Activated CD4-positive, CD25-positive, alpha-beta regulatory T cell treated with anti-CD3 and anti-CD28 coated beads, Interleukin-2, amount 50 U/mL, for 72 hours (primary cell): Measurements from ENCODE around the gene ATP9B.
"Not testable (repeated sequence)": the region's sequence is repeated elsewhere in the genome, so short reads cannot be mapped to it uniquely, and the experiment has no call there.

Experiments
- DNase-seq: peaks from one replicate; pipeline ENCODE4 v3.0.0; 2021

Gene ATP9B

DNA sequence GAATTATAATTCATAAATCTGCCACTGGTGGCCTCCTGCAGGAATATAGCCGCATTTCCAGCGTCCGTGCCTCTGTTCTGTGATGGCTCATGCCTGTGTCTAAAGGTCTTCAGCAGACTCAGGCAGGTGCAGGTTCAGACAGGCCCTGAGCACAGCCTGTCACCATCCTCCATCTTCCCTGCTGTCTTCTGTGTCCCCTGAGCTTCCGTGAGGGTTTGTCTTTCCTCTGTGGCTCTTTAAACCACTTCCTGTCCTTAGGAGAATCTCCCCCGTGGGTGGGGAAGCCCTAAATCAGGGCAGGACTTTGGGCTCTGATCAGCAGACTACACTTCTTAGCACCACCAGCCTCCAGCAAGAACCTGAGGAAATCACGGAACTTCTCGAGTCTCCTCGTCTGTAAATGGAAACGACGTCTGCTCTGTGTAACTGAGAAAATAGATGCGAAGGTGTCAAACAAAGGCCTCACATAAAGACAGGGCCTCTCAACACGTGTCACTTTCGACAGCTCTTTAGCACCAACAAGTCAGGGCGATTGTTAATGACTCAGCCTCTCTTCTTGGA, 302.4 kb downstream of the ATP9B start:
- DNase-seq: no peak

DNA sequence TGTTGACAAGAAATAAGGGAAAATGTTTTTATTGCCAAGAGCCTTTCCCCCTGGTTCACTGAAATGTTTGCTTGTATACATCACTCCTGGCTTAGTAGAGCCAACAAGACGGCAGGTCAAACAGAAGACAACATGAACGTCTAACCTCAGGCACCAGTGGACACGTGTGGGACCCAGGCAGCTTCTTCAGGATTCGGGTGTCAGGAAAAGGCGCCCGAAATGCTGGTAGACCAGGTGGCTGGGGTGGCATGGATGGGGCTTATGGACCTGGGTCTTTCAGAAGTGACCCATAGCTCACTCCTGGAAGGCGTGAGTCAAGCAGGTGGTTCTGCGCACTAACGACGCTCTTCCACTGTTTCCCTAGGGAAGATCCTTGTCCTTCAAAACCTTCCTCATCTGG, 303.3 kb downstream of the ATP9B start:
- no peak for DNase-seq

DNA sequence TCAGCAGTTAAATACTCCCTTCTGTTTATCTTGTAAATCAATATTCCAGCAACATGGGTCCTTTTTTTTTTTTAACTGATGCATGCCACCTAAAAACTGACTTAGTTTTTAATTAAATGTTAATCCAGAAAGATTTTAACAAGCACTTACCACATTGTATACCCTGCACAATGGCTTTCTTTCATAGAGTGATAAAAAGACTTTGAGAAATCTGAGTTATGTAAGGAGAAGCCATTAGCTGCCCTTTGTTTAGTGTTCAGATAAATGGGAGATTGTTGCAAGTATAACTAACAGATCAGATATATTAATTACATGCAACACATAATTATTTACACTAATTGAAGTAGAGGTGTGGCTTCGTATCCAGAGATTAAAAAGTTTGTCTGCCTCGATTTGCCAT, 303.8 kb downstream of the ATP9B start:
- DNase-seq: no peak

DNA sequence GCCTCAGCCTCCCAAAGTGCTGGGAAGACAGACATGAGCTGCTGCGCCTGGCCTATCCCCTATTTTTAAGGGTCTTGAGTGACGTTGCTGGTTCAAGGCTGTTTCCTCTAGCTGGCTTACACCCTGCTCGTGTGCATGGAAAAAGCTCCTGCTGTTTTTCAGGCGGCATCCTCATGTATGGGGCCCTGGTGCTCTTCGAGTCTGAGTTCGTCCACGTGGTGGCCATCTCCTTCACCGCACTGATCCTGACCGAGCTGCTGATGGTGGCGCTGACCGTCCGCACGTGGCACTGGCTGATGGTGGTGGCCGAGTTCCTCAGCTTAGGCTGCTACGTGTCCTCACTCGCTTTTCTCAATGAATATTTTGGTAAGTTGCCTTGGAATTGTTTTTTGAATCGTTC, 304.5 kb downstream of the ATP9B start:
- DNase-seq: no peak

DNA sequence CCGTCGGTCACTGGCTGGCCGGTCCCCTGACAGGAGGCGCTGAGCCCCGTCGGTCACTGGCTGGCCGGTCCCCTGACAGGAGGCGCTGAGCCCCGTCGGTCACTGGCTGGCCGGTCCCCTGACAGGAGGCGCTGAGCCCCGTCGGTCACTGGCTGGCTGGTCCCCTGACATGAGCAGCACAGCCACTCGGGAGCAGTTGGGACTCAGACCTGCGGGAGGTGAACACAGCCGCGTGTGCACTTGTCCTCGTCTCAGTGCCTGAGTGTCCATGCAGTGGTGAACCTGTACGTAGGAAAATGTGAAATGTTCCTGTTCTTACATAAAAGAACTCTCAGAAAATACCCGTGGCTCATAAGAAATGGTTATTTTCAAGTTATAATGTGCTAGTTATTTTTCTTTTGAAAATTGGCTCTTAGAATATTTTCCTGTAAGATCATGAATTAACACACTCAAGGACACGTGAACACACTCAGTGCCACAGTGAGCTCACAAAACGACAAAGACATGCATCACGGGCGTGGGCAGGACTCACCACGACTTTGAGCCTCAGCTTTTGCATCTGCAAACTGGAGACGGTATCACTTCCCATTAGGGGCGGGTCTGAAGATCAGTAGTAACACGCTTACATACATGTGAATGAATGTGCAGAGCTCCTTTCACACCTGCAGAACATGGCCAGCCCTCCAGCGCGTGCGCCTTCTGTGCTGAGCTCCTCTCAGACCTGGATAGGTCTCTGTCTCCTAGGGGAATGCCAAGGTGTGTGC, 305.4 kb downstream of the ATP9B start:
- DNase-seq: no peak

DNA sequence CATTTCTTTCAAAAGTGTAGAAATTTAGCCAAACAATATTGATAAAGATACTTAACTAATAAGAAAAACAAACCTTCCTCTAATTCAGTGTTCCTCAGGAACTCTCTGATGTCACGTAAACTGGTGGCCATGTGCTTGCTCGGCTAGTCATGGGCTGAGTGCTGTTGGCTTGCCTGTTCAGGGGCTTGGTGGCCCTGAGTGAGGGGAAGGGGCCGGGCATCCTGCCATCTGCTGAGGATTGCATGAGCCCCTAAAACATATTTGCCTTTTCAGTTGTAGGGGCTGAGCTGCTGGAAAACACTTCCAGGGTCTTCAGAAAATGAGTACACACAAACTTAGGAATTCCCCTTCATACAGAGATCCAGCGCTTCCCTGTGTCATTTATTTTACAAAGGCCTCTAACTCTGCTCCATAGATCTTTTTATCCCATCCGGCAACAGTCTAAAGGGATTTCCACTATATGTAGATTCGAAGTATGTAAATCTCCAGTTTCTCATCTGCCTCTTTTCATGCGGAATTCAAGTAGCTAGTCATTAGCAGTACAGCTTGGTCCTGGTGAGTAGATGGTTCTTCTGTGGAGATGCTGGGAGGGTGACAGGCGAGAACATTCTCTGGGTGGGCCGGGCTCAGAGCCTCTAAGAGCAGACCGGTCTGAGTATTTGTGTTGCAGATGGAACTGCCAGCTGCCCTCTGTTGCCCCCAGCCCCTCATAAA, 306.4 kb downstream of the ATP9B start:
- DNase-seq: no peak

DNA sequence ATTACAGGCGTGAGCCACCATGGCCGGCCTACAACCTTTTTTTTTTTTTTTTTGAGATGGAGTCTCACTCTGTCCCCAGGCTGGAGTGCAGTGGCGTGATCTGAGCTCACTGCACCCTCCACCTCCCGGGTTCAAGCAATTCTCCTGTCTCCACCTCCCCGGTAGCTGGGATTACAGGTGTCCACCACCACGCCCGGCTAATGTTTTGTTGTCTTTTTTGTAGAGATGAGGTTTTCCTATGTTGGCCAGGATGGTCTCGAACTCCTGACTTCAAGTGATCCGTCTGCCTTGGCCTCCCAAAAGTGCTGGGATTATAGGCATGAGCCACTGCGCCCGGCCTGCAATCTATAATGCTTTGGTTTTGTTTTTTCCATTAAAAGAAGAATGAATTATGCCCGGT, 307.5 kb downstream of the ATP9B start:
- DNase-seq: not testable (repeated sequence)

DNA sequence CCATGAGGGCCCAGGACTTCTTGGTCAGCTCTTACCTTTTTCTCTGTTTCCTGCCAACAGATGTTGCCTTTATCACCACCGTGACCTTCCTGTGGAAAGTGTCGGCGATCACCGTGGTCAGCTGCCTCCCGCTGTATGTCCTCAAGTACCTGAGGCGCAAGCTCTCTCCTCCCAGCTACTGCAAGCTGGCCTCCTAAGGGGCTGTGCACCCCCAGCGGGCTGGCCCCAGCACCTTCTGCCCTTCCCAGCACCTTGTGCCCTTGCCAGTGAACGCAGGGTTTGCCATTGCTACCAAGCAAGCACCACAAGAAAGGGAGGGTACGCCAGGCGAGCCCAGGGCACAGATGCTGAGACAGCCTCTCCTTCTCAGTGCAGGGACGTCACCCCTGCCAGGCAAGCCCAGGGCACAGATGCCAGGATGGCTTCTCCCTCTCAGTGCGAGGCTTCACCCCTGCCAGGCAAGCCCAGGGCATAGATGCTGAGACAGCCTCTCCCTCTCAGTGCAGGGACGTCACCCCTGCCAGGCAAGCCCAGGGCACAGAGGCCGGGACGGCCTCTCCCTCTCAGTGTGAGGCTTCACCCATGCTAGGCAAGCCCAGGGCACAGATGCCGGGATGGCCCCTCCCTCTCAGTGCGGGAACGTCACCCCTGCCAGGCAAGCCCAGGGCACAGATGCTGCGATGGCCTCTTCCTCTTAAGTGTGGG, 308.1 kb downstream of the ATP9B start:
- DNase-seq: no peak

DNA sequence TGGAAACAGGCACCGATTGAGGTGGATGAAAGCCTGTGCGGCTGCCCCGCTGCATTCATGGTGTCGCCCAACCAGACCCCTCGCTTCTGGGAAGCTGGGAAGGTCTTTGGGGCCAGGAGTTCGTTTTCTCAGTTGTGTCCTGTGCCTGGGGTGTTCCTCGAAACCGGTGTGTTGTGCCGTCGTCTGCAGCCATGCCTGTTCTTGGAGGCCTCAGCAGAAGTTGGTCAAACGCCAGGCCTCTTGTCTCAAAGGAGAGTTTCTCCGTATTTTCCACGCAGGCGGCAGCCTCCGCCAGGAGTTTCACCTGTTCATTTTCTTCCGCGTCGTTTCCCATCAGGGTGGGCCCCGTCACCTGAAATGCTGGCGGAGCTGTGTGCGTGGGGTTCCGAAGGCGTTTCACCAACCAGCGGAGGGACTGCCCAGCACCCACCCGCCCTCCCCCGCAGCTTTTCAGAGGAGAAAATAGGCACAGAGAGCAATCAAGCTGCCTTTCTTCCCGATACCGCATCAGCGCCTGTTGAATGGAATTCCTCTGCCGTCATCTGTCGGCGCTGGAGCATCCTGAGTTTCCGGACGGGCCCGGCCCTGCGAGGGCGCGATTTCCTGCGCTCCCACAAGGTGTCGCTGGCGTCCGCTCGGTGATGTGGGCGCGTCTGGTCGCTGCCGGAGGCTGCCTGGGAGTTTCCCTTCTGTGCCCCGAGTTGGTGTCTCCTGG, 309.5 kb downstream of the ATP9B start:
- peak; percentile 87 for DNase-seq

DNA sequence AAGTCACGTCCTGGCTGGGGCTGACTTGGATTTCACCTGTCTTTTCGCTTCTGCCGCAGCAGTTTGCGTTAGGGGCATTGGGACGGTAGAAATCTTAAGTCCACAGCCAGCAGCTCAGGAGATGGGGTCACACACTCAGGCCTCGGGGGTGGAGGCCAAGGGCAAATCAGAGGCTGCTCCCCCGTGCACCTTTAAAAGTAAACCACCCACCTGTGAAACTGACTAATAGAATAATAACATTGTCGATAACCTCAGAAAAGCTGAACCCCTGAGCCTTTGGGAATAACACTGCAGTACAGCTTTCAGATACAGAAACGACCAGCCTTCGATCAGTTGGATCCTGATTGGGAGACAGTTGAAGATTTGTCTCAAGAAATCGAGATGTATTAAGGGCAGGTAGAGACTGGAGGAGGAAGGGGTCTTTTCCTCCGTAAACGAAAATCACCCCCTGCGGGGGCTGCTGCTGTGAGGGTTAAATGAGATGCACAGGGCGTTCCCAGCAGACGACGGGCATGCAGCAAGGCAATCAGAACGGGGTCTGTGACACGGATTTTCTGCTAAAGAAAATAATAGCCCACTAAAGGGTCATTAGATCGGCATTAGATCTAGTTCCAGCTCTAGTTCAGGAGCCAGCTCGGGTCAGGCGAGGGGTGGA, 310.2 kb downstream of the ATP9B start:
- no peak for DNase-seq

DNA sequence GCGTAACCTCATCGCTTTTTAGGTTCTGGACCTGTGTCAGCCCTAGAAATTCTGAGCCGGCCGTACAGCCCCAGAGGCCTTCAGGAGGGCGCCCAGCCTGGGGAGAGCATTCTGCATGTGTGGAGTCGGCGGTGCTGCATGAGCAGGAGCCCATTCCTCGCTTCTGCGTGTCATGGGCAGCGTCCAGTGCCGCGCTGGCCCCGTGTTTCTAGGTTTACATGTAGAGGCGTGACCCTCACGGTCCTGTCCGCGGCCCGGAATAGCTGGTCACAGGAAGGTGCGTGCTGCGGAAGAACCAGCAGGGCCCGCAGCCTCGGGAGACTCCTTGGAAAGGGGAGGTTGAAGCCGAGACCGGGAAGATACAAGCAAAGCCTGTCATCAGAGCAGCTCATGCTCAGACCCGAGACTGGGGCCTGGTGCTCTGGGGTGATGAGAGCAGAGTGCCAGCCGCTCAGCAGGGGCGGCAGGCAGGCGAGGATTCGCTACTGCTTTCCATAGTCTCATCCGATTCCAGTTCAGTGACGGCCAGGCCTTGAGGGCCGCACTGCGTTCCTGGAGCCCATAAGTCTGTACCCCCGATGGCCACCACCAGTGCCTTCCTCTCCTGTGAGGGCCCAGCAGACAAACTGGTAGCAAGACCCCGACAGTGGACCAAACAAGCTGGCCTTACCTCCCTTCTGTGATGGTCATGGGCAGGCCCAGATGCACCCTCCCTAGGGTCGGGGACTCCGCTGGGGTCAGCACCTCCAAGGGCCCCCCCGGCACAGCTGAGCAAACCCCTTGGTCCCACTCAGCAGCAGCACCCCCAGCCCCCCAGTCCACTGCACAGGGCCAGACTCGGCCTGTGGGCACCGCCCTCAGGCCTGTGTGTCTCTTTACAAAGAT, 311.0 kb downstream of the ATP9B start:
- DNase-seq: no peak

DNA sequence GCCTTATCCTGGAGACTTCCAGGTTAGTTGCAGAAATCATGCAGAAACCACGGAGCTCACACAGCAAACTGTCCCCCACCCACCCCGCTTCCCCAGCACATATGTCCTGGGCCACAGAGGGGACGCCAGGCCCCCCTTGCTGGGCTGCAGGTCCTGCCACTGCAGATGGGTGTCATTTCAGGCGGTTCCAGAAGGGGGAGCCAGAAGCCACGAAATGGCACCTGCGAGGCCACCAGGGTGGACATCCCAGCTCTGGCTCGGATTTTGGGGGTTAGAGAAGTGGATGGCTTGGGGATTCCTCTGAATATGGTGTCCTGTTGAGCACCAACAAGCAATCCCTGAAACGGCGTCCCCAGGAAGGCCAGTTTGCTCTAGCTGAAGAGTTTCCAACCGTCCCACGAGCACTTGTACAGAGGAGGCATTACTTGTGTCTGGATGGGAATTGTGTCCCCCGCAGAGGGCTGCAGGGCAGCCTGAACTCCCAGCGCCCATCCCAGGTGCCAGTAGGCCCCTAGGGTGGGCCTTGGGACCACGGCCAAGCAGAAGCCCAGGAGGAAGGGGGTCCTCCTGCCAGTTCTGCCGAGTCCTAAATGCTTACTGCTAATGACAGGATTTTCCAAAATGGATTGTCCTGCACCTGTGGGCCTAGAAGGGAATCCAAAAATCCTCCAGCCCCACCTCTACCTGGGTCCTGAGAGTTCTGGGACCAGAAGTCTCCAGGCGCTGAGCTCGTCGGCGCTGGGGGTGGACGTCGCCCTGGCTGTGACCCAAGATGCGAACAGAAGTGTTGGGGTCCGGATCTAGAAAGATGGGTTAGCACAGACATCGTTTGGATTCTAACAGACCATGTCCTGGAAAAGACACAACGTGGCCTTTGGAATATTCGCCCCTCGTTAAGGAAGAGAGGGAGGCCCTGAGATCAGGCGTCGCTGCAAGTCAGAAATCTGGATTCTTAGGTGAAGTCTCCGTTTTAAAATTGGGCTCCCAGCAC, 311.9 kb downstream of the ATP9B start:
- peak; percentile 76 for DNase-seq

DNA sequence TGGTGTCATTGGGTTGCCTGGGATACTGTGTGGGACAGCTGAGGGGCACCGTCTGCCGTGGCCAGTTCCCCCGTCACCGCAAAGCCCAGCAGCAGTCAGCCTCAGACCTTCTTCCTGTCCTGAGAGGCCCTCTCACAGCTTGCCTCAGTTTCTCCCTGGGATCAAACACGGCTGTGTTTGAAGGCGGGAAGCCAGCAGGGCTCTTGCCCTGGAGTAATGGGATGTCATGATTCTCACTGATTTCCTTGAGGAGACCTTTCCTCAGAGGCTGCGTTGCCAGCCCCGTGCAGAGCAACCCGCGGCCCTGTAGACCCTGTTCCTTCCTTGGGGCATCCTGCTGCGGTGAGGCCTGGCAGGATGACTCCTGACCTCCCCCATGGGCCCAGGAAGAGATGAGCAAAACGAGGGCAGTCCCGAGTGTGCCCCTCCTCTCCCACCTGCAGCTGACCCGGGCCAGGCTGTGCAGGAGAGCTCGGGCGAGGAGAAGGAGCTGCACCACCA, 312.7 kb downstream of the ATP9B start:
- DNase-seq: no peak

DNA sequence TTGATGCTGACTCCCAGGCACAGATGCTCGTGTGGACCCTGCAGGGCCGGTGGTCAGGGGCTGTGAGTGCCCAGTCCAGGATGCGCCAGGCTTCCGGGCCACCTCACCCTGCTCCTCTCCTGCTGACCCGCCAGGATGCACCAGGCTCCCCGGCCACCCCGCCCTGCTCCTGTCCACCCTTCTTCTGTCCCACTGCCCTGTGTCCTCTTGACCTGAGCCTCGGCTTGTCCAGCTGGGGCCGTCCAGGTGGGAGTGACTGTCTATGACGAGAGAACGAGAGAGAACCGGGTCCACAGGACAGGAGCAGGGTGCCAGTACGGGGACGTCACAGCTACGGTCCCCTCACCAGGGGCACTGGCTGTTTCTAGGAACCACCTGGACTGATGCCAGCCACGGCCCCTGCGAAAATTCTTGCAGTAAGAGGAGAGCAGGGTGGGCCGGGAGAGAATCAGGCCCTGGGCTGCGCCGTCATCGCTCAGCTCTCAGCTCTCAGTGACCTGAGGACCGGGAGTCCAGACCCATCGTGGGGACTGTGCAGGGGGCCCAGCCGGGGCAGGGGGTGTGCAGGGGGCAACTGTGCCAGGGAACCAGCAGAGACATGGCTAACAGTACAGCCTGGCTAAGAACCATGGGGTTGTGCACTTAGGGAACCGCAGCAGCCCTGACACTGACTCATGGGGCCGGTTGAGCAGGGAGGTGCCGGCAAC, 313.6 kb downstream of the ATP9B start:
- DNase-seq: peak; percentile 22

DNA sequence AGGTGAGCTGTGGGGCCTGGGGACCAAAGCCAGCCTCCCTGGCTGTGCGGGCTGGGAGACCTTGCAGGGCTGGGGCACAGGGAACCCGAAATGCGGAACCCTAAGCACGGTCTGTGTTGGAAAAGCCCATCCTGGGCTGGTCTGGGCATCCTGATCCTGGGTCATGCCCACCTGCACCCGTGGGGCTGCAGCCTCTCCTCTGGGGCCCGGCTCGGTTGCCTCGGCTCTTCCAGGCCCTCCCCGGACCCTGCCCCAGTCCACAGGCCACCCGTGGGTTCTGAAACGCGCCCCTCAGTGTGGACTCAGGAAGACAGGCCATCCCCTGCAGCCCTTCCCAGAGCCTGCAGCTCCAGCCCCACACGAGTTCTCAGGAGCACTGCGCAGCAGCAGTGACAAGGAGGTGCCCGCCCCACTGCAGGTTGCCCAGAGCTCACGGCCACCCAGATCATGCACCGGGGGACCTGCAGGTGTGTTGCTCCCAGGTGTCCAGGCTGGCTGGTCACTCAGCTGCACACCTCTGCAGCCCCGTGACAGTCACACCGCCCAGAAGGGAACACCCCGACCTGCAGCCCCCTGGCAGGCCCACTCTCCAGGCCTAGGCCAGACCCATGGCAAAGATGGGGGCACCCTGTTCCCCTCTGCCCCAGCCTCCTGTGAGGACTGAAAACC, 314.3 kb downstream of the ATP9B start:
- peak; percentile 27 for DNase-seq

DNA sequence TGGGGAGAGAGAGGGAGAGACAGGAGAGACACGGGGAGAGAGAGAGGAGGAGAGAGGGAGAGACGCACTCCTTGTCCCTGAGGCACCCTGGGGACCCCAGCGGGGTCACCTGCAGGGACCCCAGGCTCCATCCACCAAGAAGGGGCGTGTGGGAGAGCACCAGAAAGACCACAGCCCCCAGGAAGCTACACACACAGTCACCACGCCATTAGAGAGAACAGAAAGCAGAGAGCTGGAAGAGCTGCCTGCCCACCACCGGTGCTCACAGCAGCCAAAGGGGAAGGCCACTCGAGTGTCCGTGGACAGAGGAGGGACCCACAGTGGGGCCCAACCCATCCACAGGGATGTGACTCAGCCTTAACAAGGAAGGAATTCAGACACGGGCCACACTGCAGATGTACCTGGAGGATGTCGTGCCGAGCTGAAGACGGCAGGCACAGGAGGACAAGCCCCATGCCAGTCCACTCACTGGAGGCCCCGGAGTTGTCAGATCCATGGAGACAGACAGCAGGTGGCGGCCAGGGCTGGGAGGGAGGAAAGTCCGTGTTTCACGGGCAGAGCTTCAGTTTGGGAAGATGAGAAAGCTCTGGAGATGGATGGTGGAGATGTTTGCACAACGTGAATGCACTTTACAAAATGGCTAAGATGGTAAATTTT, 315.1 kb downstream of the ATP9B start:
- peak; percentile 24 for DNase-seq

DNA sequence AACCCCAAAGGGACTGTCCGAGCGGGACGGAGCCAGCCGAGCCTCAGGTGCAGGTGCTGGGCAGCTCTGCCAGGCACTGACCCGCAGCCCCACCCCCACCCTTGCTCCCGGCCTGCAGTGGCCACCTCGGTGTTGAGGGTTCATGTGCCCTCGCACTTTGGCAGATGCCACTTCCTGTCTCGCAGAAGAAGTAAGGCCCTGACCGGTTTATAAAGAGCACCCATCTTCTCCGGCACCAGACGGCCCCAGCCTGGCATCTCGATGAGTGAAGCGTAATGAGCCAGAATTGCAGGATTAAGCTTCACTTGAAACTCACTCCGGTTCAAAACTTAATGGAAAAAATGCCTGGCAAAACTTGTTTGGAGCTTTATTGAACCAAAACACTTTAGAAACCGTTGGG, 315.6 kb downstream of the ATP9B start:
- DNase-seq: peak; percentile 14

DNA sequence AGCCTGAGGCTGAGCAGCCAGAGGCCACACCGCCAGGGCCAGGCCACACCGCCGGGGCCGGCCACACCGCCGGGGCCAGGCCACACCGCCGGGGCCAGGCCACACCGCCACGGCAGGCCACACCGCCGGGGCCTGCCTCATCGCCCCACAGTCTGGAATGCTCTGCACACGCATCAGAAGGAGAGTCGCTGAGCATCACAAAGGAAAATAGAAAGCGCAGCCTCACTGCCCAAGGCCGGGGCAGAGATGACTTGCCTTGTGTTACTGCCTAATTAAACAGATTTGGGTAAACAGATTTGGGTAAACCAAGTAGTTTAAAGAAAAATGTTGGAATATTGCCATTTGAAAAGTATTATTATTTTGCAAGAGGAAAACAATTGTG, 316.1 kb downstream of the ATP9B start:
- no peak for DNase-seq
